Fibroblast of mammary gland (primary cell): ENCODE data around the gene ALAS1.

Experiments used
- DNase-seq: peaks from one replicate; pipeline ENCODE4 v3.0.0-alpha.2; 2010; ENCODE audit warnings: low read depth
- H3K4me3 ChIP-seq: 2 replicates; pipeline ENCODE4 v1.5.1; 2011; ENCODE audit warnings: low read depth, mild to moderate bottlenecking, low read length, moderate library complexity; ENCODE audit not compliant: control insufficient read depth
- TF ChIP-seq, protein P1 (sequence below): conservative IDR thresholded peaks from 2 replicates; pipeline ENCODE4 v1.5.1; 2011; ENCODE audit warnings: low read depth, low read length, inconsistent platforms; ENCODE audit not compliant: control insufficient read depth, insufficient read depth

The ALAS1 gene

DNA sequence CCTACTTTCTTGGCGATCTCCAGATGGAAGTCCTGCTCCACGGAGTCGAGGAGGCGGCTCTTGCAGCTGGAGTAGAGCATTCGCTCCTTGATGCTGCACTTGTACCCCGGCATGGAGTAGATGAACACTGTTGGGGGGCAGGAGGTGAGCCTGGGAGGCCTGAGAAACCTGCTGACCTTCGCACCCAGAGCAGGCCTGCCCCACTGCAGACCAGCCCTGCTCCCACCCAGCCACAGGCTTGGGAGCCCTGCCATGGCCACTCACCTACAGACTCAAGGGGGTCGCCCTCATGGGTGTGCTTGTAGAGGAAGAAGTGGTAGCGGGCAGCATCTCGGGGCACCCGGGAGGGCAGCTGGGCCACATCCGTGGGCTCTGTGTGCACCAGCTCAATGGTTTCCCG, 31.7 kb downstream of the ALAS1 start:
- TF ChIP-seq, protein P1, sequence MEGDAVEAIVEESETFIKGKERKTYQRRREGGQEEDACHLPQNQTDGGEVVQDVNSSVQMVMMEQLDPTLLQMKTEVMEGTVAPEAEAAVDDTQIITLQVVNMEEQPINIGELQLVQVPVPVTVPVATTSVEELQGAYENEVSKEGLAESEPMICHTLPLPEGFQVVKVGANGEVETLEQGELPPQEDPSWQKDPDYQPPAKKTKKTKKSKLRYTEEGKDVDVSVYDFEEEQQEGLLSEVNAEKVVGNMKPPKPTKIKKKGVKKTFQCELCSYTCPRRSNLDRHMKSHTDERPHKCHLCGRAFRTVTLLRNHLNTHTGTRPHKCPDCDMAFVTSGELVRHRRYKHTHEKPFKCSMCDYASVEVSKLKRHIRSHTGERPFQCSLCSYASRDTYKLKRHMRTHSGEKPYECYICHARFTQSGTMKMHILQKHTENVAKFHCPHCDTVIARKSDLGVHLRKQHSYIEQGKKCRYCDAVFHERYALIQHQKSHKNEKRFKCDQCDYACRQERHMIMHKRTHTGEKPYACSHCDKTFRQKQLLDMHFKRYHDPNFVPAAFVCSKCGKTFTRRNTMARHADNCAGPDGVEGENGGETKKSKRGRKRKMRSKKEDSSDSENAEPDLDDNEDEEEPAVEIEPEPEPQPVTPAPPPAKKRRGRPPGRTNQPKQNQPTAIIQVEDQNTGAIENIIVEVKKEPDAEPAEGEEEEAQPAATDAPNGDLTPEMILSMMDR = no peak
- H3K4me3 ChIP-seq = no peak overlapping the region
- no peak for DNase-seq

DNA sequence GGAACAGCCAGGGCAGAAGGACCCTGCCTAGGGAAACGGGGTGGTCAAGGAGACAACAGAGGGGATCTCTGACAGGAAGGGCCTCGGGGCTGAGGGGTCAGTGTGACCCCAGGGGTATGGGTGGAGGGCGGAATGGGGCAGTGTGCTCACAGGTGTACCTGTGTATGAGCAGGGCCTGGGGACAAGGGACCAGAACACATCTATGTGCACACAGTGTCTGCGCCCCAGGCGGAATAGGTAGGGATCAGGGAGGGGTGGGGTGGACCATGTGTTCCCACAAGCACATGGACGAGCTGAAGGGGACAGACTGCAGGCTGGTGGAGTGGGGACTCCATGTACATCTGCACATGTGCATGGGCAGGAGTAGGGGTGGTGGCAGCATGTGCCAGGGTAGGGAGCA, 32.5 kb downstream of the ALAS1 start:
- TF ChIP-seq, protein P1 = no peak
- no peak for DNase-seq

DNA sequence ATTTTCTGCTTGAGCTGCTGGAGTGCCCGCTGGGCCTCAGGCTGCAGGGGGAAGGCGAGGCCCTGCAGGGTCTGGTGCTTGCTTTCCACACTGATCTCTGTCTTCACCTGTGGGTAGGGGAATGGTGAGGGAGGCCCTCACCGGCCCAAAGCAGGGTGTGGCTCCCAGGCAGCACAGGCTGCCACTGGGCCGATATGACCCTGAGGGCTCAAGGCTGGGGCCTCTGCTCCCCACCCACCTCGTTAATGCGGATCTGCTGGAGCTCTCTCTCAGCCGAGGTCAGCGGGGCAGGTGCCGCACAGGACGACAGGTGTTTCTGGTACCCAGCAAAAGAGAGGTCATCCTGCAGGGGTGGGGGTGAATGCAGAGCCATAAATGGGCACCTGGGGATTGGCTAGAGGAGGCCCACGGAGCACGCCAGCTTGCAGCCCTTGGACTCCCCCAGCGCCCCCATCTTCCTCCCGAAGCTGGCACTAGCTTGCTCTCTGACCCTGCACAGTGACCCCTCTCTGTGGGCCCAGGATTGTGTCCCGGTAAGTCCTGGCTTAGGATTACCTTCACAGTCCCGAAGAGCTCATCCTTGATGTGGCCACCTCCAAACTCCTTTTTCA, 33.0 kb downstream of the ALAS1 start:
- DNase-seq = no peak
- no peak overlapping the region for H3K4me3 ChIP-seq

More for the DNA sequence above, 32.5 kb downstream of the ALAS1 start:
- no peak overlapping the region for H3K4me3 ChIP-seq

DNA sequence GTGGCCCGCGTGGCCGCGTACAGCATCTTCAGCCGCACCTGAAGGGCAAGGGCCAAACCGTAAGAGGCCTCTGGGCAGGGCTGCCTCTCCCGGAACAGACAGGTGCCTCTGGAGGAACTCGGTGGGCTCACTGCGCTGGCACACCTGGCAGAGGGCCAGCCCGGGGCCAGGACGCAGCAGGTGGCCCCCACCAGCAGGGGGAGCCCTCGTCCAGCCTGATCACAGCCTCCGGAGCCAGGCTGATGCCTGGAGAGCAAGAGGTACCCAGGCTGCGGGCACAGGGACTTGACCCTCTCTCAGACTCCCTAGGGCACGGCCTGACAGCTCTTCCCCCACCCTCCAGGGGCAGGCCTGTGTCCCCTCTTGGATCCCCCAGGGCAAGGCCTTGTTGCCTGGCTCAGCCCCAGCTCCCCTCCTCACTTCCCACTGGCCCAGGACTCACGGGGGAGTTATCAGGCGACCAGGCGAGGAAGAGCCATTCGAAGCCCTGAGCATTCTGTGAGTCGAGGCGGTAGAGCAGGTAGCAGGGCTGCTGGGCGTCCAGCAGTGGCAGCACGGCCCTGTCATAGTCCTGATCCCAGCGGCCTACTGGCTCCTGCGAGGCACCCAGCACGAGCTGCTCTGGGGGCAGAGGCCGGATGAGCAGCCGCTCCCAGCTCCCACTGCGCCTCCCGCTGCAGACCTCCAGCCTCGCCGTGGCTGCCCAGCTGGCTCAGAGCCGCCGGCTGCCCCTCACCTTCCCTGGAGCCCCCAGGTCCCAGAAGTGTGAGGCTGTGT, 33.7 kb downstream of the ALAS1 start:
- TF ChIP-seq, protein P1 = peak; percentile 75
- no peak overlapping the region for H3K4me3 ChIP-seq
- peak; percentile 52 for DNase-seq

More for the DNA sequence above, 33.0 kb downstream of the ALAS1 start:
- TF ChIP-seq, protein P1 = no peak

DNA sequence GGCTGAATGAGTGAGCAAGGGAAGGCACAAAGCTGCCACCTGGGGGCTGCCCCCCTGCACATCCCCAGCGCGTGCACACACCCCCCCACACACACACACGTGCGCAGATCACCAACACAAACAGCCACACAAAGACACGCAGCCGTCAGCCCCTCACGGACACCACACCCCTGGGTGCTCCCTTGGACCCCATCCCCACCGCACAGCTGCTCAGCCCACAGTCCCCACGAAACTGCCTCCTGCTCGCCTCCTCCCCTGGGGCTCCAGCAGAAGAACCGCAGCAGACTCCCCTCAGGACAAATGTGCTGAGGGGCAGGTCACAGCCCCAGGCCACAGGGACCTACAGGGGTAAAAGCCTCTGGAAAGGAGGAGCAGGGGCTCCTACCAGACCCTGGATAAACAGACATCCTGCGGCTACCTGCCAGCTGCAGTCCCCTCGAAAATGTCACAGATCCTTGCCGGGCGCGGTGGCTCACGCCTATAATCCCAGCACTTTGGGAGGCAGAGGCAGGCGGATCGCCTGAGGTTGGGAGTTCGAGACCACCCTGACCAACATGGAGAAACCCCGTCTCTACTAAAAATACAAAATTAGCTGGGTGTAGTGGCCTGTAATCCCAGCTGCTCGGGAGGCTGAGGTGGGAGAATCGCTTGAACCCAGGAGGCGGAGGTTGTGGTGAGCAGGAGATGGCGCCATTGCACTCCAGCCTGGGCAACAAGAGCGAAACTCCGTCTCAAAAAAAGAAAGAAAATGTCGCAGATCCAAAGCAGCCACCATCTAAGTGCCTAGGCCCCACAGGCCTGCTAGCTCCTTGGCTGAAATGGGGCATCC, 34.5 kb downstream of the ALAS1 start:
- no peak overlapping the region for H3K4me3 ChIP-seq
- TF ChIP-seq, protein P1 = no peak
- no peak for DNase-seq

DNA sequence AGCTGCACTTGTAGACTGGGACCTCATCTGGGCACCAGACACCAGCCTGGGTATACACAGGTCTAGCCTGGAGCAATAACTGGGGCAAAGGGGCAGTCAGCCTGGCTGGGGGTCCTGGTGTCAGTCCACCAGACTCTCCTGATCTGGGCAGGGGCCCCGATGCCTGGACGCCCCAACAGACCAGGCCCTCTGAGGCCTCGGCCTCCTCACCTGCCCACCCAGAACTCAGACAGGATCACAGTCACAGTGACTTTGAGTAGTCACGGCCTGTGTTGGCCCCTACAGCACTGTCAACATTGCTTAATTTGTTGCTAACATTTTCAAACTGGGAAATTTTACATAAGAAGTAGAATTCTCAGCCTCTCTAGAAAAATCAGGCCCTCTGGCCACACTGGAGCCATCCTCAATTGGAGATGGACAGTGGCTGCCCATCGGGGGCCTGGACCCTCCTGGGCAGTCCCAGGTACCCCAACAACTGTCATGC, 35.2 kb downstream of the ALAS1 start:
- no peak overlapping the region for H3K4me3 ChIP-seq
- TF ChIP-seq, protein P1 = no peak
- no peak for DNase-seq
